ENCODE results near the gene SAE1. TPM values are rescaled to one million over a fixed set of nuclear protein-coding genes. Genes with fewer than 3 reads are reported as not detected.

Gene SAE1
- total RNA-seq, 1 experiment from 2014 or later, result 140 TPM

DNA sequence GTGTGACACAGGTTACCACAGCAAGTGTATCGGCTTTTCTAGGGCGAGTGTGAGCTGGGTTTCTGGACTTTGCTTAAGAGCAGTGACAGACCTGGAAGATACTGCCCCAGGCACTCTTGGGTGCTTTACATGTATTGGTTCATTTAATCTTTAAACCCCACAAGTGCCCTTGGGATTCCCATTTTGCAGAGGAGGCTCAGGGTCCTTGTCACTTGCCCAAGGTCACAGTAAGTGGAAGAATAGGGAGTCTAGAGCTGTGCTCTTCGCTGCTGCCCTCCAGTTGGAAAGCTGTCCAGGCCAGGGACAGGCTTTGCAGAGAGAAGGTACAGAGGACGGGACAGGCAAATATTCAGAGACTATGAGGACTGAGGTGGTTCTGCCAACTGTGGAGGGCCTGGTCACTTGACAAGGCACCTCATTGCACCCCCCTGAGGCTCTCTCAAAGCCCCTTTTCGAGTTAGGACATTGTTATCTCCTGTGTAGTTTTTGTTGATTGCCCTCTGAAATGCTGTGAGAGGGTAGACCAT lies 57.9 kb downstream of the SAE1 start:
- POLR2A ChIA-PET, result no interaction called here
- peaks cover 2% of the 10 kb centered on the region; the same call in 1 of the 2 replicates for H3K36me3 ChIP-seq (ENCODE audit: control insufficient read depth, insufficient read depth, low read length)
- CTCF ChIA-PET, result no interaction called here
- DNase-seq (ENCODE audit: low read depth, low spot score) (no peak), ATAC-seq (peak; percentile 27)
- BruUV-seq (replicated peaks), result no TSS peak
- in situ Hi-C loops (cut with HindIII; ENCODE audit: low pct_unique_long_range_greater_than_20kb, low sequenced_read_pairs) (no loop called here), intact Hi-C loops (cut with micrococcal nuclease; ENCODE audit: unreplicated experiment) (no loop called here)
- H3K9me3 ChIP-seq (ENCODE audit: control insufficient read depth, insufficient read depth, low read depth, low read length), result no peaks in the 10 kb centered on the region
- peak overlapping the region; percentile 82 for H3K27ac ChIP-seq (ENCODE audit: low read length)
- H3K27me3 ChIP-seq (ENCODE audit: control insufficient read depth, insufficient read depth, low read length), result no peaks in the 10 kb centered on the region
- TF ChIP-seq, protein P1, sequence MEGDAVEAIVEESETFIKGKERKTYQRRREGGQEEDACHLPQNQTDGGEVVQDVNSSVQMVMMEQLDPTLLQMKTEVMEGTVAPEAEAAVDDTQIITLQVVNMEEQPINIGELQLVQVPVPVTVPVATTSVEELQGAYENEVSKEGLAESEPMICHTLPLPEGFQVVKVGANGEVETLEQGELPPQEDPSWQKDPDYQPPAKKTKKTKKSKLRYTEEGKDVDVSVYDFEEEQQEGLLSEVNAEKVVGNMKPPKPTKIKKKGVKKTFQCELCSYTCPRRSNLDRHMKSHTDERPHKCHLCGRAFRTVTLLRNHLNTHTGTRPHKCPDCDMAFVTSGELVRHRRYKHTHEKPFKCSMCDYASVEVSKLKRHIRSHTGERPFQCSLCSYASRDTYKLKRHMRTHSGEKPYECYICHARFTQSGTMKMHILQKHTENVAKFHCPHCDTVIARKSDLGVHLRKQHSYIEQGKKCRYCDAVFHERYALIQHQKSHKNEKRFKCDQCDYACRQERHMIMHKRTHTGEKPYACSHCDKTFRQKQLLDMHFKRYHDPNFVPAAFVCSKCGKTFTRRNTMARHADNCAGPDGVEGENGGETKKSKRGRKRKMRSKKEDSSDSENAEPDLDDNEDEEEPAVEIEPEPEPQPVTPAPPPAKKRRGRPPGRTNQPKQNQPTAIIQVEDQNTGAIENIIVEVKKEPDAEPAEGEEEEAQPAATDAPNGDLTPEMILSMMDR (IDR thresholded peaks at IDR 0.05), result no peak
- no peak for TF ChIP-seq TCF7L2 (IDR thresholded peaks at IDR 0.05; ENCODE audit: low read depth, low read length)
- TF ChIP-seq, protein P2, sequence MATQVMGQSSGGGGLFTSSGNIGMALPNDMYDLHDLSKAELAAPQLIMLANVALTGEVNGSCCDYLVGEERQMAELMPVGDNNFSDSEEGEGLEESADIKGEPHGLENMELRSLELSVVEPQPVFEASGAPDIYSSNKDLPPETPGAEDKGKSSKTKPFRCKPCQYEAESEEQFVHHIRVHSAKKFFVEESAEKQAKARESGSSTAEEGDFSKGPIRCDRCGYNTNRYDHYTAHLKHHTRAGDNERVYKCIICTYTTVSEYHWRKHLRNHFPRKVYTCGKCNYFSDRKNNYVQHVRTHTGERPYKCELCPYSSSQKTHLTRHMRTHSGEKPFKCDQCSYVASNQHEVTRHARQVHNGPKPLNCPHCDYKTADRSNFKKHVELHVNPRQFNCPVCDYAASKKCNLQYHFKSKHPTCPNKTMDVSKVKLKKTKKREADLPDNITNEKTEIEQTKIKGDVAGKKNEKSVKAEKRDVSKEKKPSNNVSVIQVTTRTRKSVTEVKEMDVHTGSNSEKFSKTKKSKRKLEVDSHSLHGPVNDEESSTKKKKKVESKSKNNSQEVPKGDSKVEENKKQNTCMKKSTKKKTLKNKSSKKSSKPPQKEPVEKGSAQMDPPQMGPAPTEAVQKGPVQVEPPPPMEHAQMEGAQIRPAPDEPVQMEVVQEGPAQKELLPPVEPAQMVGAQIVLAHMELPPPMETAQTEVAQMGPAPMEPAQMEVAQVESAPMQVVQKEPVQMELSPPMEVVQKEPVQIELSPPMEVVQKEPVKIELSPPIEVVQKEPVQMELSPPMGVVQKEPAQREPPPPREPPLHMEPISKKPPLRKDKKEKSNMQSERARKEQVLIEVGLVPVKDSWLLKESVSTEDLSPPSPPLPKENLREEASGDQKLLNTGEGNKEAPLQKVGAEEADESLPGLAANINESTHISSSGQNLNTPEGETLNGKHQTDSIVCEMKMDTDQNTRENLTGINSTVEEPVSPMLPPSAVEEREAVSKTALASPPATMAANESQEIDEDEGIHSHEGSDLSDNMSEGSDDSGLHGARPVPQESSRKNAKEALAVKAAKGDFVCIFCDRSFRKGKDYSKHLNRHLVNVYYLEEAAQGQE (IDR thresholded peaks at IDR 0.05; ENCODE audit: insufficient read depth in 1 of 2, low read depth in 2 of 2, low read length in 1 of 2), result no peak
- no peak for TF ChIP-seq SIN3A (IDR thresholded peaks at IDR 0.05; ENCODE audit: borderline replicate concordance, insufficient read depth, low read depth, low read length)
- no peak for TF ChIP-seq POLR2AphosphoS5 (IDR thresholded peaks at IDR 0.05; ENCODE audit: low read depth, low read length)
- peaks cover 45% of the 10 kb centered on the region for H3K4me1 ChIP-seq (ENCODE audit: control insufficient read depth, insufficient read depth, low read length)
- no peak overlapping the region for H3K4me3 ChIP-seq (ENCODE audit: low read depth in 2 of 2, low read length in 2 of 2)

DNA sequence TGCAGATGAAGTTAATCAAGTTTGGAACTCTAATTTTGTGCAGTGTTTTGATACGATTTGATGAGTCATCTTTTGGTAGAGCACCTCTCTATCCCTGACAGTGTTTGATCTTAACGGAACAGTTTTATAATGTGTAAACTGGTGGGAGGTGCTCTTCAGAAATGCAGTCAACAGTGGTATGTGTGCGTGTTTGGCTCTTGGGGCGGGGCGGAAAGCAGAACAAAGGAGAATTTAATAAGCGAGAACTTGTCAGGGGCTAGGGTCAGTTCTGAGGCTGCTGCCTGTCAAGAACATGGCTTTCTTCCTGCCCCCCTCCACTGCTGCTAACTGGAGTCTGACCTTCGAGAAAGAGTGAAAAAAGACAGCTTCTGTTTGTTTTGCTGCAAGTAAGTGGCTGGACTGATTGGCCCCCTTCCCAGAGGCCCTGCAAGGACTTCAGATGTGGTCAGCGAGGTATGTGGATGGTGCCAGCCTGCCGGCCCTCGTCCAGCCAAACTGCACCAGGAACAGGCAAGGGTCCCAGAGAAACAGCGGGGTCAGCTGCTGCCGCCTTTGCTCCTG lies 59.6 kb downstream of the SAE1 start:
- peak overlapping the region; percentile 86 for H3K27ac ChIP-seq (ENCODE audit: low read length)
- no peaks in the 10 kb centered on the region for H3K27me3 ChIP-seq (ENCODE audit: control insufficient read depth, insufficient read depth, low read length)
- ChIA-PET POLR2A (no interaction called here), CTCF (interaction anchor here (0.9 kb wide), 2 partner anchors 21 to 54 kb away, joined by 3 to 5 read pairs; no protein-coding TSS in a partner anchor)
- DNase-seq (ENCODE audit: low read depth, low spot score) (no peak), ATAC-seq (peak; percentile 85)
- no peak for TF ChIP-seq POLR2AphosphoS5 (IDR thresholded peaks at IDR 0.05; ENCODE audit: low read depth, low read length)
- TF ChIP-seq TCF7L2 (IDR thresholded peaks at IDR 0.05; ENCODE audit: low read depth, low read length), result peak; percentile 99
- BruUV-seq (replicated peaks), result no TSS peak
- H3K4me1 ChIP-seq (ENCODE audit: control insufficient read depth, insufficient read depth, low read length), result peaks cover 45% of the 10 kb centered on the region
- intact Hi-C loops (cut with micrococcal nuclease; ENCODE audit: unreplicated experiment) (no loop called here), in situ Hi-C loops (cut with HindIII; ENCODE audit: low pct_unique_long_range_greater_than_20kb, low sequenced_read_pairs) (no loop called here)
- peaks cover 2% of the 10 kb centered on the region; the same call in 1 of the 2 replicates for H3K36me3 ChIP-seq (ENCODE audit: control insufficient read depth, insufficient read depth, low read length)
- H3K4me3 ChIP-seq (ENCODE audit: low read depth in 2 of 2, low read length in 2 of 2), result peak overlapping the region in 1 of 2 experiments; percentile 29; a peak in 2 of 4 replicates
- H3K9me3 ChIP-seq (ENCODE audit: control insufficient read depth, insufficient read depth, low read depth, low read length), result no peaks in the 10 kb centered on the region

DNA sequence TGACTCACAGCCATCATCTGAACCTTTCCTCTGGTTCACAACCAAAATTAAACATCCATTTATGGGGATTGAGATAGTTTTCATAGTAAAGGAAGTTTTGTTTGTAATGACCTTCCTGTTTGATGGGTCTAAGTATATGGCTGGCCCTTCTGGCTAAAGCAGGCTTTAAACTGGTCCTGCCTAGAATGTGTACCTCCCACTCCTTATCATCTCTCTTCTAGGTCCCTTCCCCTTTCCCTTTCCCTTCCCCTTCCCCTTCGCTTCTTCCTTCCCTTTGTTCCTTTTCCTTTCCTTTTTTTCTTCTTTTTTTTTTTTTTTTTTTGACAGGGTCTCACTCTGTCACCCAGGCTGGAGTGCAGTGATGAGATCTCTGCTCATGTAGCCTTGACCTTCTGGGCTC lies 64.8 kb downstream of the SAE1 start:
- DNase-seq (ENCODE audit: low read depth, low spot score) (no peak), ATAC-seq (no peak)
- Histone ChIP-seq H3K27ac (ENCODE audit: low read length) (no peak overlapping the region), H3K36me3 (ENCODE audit: control insufficient read depth, insufficient read depth, low read length) (peaks cover 2% of the 10 kb centered on the region; the same call in 1 of the 2 replicates), H3K4me3 (ENCODE audit: low read depth in 2 of 2, low read length in 2 of 2) (no peak overlapping the region), H3K27me3 (ENCODE audit: control insufficient read depth, insufficient read depth, low read length) (no peaks in the 10 kb centered on the region), H3K9me3 (ENCODE audit: control insufficient read depth, insufficient read depth, low read depth, low read length) (no peaks in the 10 kb centered on the region), H3K4me1 (ENCODE audit: control insufficient read depth, insufficient read depth, low read length) (peaks cover 10% of the 10 kb centered on the region)
- in situ Hi-C loops (cut with HindIII; ENCODE audit: low pct_unique_long_range_greater_than_20kb, low sequenced_read_pairs) (no loop called here), intact Hi-C loops (cut with micrococcal nuclease; ENCODE audit: unreplicated experiment) (no loop called here)
- no TSS peak for BruUV-seq (replicated peaks)
- ChIA-PET CTCF (no interaction called here), POLR2A (no interaction called here)
- TF ChIP-seq, protein P2 (IDR thresholded peaks at IDR 0.05; ENCODE audit: insufficient read depth in 1 of 2, low read depth in 2 of 2, low read length in 1 of 2), result no peak
- TF ChIP-seq POLR2AphosphoS5 (IDR thresholded peaks at IDR 0.05; ENCODE audit: low read depth, low read length) (no peak), TCF7L2 (IDR thresholded peaks at IDR 0.05; ENCODE audit: low read depth, low read length) (no peak), SIN3A (IDR thresholded peaks at IDR 0.05; ENCODE audit: borderline replicate concordance, insufficient read depth, low read depth, low read length) (no peak)
- TF ChIP-seq, protein P1 (IDR thresholded peaks at IDR 0.05), result no peak

All from Panc1 (cell line).